Smooth muscle cell of trachea (primary cell): ENCODE results near the gene TRUB2. TPM values are rescaled to one million over a fixed set of nuclear protein-coding genes. Genes with fewer than 3 reads are reported as not detected.

Experiments used
- total RNA-seq: library from RNA; depleted of rRNA; stranded (reverse); fragments of >200 nt; gene quantifications from 2 replicates; pipeline ENCODE4 v1.2.1, GENCODE V29; 2014

Gene TRUB2, protein sequence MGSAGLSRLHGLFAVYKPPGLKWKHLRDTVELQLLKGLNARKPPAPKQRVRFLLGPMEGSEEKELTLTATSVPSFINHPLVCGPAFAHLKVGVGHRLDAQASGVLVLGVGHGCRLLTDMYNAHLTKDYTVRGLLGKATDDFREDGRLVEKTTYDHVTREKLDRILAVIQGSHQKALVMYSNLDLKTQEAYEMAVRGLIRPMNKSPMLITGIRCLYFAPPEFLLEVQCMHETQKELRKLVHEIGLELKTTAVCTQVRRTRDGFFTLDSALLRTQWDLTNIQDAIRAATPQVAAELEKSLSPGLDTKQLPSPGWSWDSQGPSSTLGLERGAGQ
- total RNA-seq: 13.7 and 19.5 TPM in 2 replicates

DNA sequence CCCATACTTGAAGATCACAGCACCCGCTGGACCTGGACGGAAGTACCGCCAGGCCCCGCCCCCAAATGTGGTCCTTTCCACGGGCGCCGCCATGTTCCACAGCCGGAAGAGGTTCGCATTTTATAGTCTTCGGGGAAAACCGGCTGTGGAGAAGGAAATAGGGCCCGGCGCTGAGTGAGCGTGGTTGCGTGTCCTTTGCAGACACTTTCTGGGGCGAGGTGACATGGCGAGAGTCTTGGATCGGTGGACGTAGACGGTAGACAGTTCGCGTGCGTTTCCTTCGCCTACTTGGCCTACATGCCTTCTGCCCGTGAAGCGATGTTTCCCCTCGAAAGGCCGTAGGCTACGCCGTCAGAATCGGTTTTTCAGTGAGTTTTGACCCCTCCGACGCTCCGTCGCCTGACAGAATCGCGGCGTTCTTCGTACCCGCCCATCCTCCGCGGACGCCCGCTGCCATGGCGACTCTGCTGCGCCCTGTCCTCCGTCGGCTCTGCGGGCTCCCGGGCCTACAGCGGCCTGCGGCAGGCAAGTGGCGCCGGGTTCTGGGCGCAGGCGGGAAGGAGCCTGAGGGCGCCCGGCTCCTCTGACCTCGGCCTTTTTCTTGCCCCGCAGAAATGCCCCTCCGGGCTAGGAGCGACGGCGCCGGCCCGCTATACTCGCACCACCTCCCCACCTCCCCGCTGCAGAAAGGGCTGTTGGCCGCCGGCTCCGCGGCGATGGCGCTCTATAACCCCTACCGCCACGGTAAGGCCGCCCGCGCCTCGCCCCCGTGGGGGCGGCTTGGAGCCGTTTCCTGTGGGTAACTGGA, at the start of gene TRUB2, which contains the start of gene COQ4:
Gene TRUB2, minus strand, starts transcription at position 44 of the 808 bp plus-strand sequence. Its CDS starts 39 bp downstream, at position 5.
Gene COQ4, plus strand, starts transcription at position 436 of the 808 bp plus-strand sequence. Its CDS starts 20 bp downstream, at position 456.

GRCh38 chr9:128370752-128371629, 48.7 kb upstream of the TRUB2 start, which contains the start of gene URM1:
Gene URM1 (plus strand): TSS chr9:128371374. CDS start chr9:128371381, 7 bp downstream.

DNA sequence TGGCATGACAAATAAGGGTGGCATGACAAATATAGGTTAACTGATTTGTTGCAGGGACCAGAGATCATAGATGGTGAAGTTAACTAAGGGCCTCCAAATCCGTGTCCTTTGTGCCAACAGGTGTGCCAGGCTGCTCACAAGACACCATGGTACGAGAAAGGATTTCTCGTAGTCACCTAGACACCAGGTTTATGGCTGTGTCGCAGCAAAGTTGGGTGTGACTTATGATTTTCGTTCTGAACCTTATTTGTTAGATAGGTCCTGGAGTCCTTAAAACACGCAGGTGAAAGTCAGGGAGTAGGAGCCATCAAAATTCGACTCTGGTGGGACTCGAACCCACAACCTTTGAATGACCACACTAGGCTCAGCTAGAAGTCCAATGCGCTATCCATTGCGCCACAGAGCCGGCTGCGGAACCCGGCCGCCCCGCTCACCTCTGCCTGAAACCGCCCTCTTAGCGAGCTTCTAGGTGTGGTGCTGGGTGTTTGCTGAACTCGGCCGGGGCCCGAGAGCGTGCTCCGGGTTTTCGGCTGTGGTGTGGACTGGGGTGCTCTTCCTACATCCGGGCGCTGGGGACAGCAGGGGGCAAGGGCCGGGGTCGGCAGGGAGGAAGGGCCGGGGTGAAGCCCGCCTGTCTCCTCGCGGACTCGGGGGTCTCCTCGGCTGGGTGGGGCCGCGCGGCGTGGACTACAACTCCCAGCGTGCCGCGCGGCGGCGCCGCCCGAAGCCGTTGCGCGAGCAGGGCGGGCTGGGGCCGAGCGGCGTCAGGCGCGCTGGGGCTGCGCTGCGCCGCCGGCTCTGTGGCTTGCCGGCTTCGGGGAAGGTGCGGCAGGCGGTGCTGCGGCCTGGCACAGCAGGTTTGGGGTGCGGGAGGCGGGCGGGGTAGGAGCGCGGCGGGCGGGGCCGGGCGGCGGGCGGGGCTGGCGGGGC, 17.8 kb upstream of the TRUB2 start, which contains the start of gene SLC27A4:
Gene SLC27A4, plus strand, starts transcription at position 767 of the 930 bp plus-strand sequence. CDS start 2,606 bp downstream, outside the sequence.

DNA sequence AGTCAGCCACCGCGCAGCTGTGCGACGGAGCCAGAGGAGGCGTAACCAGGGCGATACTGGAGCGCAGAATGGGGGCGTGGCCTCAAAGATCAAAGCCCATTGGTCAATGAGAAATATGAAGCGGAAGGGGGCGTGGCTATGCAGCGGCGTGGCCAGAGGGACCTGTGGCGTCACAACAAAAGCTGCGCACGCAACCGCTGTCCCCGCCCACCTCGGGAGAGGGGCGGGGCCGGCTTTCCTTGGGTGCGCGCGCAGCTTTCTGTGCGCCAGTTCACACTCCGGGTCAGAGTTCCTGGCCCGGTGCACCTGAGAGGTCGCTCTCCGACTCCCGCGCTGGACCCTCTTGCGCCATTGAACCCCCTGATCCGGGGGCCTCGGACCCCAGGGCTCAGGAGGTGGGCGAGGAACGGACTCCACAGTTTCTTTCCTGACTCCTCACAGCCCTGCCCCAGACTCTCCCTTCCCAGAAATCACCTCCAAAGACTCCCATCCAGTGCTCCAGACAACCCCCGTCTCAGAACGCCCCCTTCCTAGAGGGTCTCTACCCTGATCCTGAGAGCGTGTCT, 46.2 kb downstream of the TRUB2 start, which contains the start of gene SWI5:
Gene SWI5, plus strand, starts transcription at position 269 of the 566 bp plus-strand sequence.

GRCh38 chr9:128275198-128276007, 46.8 kb downstream of the TRUB2 start, which contains the start of gene GOLGA2:
Gene GOLGA2 (minus strand): TSS chr9:128276007. CDS start chr9:128275976, 31 bp downstream.

Other genes with a start within 250 kb of the TRUB2 start
- 62.0 and 63.5 TPM in 2 replicates for gene PTGES2, start 194.7 kb downstream of the TRUB2 start, total RNA-seq
- gene LCN2, start 173.0 kb downstream of the TRUB2 start, total RNA-seq: not detected in 2 replicates
- 31.0 and 55.7 TPM in 2 replicates for gene BBLN, start 162.2 kb downstream of the TRUB2 start, total RNA-seq
- gene CIZ1, start 130.9 kb downstream of the TRUB2 start, total RNA-seq: 35.6 and 42.7 TPM in 2 replicates
- 83.0 and 86.0 TPM in 2 replicates for gene DNM1, start 119.1 kb downstream of the TRUB2 start, total RNA-seq
- gene GOLGA2, start 46.4 kb downstream of the TRUB2 start, total RNA-seq: 114 and 127 TPM in 2 replicates
- gene SWI5, start 46.2 kb downstream of the TRUB2 start, total RNA-seq: 44.3 and 46.5 TPM in 2 replicates
- gene COQ4, start 392 bp upstream of the TRUB2 start, total RNA-seq: 17.0 and 23.1 TPM in 2 replicates
- 10.6 and 18.9 TPM in 2 replicates for gene SLC27A4, start 18.1 kb upstream of the TRUB2 start, total RNA-seq
- 32.7 and 36.7 TPM in 2 replicates for gene URM1, start 48.9 kb upstream of the TRUB2 start, total RNA-seq
- gene CERCAM, start 98.4 kb upstream of the TRUB2 start, total RNA-seq: 86.8 and 179 TPM in 2 replicates
- gene ODF2, start 133.6 kb upstream of the TRUB2 start, total RNA-seq: 19.8 and 36.5 TPM in 2 replicates
- 26.8 and 28.4 TPM in 2 replicates for gene GLE1, start 182.3 kb upstream of the TRUB2 start, total RNA-seq
- gene SPTAN1, start 230.1 kb upstream of the TRUB2 start, total RNA-seq: 381 and 452 TPM in 2 replicates